ENCODE data around the gene CHST2.

- TF ChIP-seq GATA2 (IDR thresholded peaks at IDR 0.05; ENCODE audit: low read depth, low read length): no peak
- no peak for TF ChIP-seq GATA3 (IDR thresholded peaks at IDR 0.05; ENCODE audit: low read depth, low read length)
Observed at GRCh38 chr3:143081844-143082778, 37.5 kb upstream of the CHST2 start.
